Left renal pelvis (tissue), 4 donors: ENCODE results near the gene EPB41L2. TPM values are rescaled to one million over a fixed set of nuclear protein-coding genes. Genes with fewer than 3 reads are reported as not detected.

Source experiments
- DNase-seq, 4 donors: peaks; one replicate each; pipeline ENCODE4 v3.0.0-alpha.2; 2013; ENCODE audit warnings: low read depth in 4 of 4, low spot score in 3 of 4
- polyA plus RNA-seq, 4 donors: library from polyadenylated mRNA; unstranded; fragments of 120-200 nt; gene quantifications; one replicate each; pipeline ENCODE4 v1.2.1, GENCODE V29; 2013; ENCODE audit not compliant: insufficient read length in 4 of 4

EPB41L2 gene
- polyA plus RNA-seq, 4 donors, result 147 to 448 (median 175) TPM

GRCh38 chr6:130847001-130847910, 215.8 kb downstream of the EPB41L2 start:
- no peak for DNase-seq

GRCh38 chr6:130846501-130846900, 216.5 kb downstream of the EPB41L2 start:
- no peak for DNase-seq

- DNase-seq, result no peak
Measured at GRCh38 chr6:130843575-130844320, 219.3 kb downstream of the EPB41L2 start.

DNA sequence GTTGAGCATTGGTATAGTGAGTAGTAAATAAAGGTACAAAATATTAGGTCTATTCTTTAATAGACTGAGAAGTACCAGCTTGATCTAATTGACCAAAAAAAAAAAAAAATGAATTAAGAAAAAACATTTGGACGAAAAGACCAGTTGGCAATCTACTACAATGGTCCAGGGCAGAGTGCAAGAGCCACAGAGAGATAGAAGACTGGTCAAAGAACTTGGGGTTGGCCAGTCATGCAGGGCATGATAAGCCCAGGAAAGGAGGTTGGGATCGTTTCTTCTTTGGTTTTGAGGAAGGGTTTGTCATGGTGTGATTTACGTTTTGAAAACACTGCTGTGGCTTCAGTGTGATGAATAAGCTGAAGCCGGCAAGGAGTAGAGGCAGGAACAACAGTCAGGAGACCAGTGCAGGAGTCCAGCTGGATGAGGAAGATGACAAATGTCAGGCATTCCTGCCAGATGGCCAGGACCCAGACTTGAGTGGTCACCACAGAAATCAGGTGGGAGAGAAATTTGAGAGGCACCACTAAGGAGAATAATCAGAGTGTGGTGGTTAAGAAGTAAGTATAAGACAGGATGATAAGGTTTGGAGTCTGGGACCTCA, 221.8 kb downstream of the EPB41L2 start:
- no peak for DNase-seq

DNA sequence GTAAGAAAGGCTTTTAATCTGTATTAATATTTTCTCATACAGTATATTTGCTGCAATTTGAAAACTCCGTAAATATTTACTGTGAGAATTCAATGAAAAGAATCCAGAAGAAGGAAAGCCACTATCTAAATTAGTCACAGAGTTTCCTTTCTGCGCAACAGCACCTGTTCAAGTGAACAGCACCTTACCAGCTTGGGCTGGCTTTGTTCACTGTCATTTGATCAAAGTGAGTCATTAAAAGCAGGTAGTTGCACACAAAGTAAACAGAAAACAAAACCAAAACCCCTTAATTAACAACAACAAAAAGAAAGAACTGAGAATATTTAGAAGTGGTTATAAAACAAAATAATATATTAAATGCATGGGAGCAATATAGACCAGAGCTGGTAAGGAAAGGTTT, 223.0 kb downstream of the EPB41L2 start:
- DNase-seq, result no peak

- DNase-seq, result no peak
Measured at GRCh38 chr6:130839379-130839778, 223.7 kb downstream of the EPB41L2 start.

DNA sequence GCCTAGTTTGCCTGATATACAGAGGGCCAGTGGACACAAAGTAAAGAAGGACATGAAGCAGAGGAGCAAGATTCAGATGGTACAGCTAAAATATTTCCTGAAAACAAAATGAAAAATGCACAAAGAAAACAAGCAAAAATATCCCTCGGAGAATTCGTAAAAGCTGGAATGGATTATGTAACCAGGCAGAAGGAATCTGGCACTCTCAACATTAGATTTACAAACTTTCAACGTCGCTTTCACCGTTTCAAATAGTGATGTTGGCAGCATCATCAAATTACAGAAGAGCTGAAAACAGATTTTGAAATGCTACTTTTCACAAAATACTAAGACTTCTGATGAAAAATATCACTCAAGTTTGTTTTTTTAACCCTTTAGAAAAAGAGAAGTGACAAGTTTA, 224.1 kb downstream of the EPB41L2 start:
- DNase-seq, result no peak

DNA sequence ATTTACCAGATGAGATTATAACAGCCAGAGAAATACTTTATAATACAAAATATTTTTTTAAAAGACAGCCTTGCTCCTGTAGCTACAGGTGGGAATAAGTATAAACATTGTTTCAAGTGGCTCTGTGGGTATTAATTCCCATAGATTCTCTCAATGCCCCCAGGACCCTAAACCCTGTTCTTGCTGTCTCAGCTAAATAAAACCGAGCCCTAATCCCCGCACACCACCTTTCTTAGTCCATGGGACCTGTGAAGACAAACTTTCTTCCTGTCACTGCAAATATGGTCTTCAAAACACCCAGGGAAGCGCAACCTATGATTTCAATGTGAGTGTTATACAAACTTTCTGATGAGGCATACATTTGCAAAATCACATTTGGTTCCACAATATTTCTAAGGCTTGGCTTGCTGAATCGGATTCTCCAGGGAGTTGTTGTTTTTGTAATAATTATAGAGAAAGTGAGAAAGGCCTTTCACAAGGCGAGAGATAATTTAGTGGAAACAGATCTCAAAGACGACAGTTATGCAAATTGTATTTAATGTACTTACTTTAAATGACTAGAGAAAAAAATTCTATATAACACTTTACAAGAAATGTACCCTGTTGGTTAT, 224.7 kb downstream of the EPB41L2 start:
- no peak for DNase-seq

GRCh38 chr6:130837067-130837466, 226.0 kb downstream of the EPB41L2 start:
- no peak for DNase-seq

- DNase-seq, result no peak
Measured at GRCh38 chr6:130836055-130836640, 226.9 kb downstream of the EPB41L2 start.

DNA sequence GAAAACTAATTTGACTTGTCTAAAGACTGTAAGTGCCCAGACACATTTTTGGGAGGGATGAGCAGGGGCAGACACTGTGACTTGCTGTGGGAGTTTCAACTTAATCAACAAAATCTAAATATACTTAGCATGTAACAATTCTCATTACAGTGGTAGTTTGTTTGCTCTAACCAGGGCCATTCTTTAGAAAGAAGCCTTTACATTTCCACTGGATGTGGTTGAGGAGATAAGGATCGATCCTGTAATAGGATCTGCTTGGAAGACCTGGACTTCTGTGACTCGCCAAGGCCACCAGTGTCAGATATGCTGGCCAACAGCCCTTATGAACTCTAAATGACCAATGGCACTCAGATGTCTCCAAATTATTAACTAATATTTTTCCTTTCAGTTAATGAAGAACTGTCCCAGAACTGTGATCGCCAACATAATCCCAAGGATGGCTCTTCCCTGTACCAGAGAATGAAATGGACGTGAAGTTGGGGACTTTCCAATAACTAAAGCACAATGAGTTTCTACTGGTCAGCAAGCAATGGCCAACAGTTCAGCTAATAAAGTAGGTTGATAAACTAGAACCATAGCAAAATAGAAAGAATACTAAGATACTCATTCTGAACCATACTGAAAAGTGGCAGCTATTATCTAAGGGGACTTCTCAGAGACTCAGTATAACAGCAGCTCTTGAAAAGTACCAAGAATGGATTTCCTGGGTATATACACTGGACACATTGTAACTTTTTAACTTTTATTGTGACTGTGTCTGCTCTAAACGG, 228.4 kb downstream of the EPB41L2 start:
- no peak for DNase-seq

DNA sequence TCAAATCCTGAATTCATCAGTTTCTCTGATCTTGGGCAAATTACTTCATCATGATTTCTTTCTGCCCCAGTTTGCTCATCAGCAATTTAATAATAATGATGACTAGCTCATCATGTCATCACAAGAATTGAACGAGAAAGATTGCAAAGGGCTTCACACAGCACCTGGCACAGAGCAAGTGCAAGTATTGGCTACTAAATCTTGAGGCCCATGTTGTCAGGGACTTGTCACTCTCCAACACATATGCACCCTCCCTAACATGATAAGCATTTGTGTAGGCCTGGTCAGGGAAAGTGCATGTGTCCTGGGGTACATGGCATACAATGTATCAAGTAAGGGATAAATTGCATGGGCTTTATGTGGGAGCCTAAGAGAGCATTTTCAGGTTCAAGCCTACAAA, 229.5 kb downstream of the EPB41L2 start:
- DNase-seq, result no peak

- no peak for DNase-seq
Measured at GRCh38 chr6:130831607-130832006, 231.4 kb downstream of the EPB41L2 start.

- no peak for DNase-seq
Measured at GRCh38 chr6:130829333-130829910, 233.6 kb downstream of the EPB41L2 start.

GRCh38 chr6:130827247-130828149, 235.5 kb downstream of the EPB41L2 start, which contains the start of gene SMLR1:
SMLR1 (plus strand) TSS chr6:130827406; CDS start chr6:130827414, 8 bp downstream.
- DNase-seq, result no peak

DNA sequence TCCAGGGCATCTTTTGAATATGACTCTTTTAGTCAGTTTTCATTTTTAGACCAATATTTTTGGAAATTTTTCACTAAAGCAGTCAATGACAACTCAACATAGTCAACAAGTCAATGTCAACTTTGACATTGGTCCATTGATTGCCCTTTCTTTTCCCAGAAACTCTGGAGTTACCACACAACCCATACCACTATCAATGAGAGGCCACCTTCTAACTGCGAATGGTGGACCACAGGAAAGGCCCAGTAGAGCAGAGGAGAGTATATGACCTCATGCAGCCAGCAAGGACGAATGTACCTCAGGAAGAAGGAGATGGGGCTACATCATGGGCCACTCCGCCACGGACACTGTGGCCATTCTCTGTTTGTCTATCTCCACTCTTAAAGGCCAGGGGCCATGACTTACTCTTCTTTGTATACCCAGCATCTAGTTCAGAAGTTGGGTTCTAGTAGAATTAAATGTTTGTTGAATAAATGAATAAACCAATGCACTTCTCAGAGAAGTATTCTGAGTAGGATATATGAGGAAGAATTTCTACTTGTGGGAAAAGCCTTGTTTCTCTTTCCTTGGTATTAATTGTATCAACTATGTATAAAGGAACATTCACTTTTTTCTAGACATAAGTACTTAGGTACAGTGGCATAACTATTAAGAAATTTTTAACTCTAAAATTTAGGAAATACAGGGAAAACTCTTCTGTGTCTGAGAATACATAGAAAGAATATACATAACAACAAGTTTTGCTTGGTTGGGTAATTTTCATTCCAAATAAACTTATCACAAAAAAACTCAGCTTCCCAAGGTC, 236.4 kb downstream of the EPB41L2 start:
- no peak for DNase-seq

- no peak for DNase-seq
Measured at GRCh38 chr6:130825772-130826441, 237.1 kb downstream of the EPB41L2 start.
